ENCODE data around the gene HTR5A.

- TF ChIP-seq CTCF (IDR thresholded peaks at IDR 0.05) (no peak), EZH2 (IDR thresholded peaks at IDR 0.05; ENCODE audit: borderline replicate concordance, insufficient read depth, low read depth, low read length, poor library complexity, severe bottlenecking) (no peak)
Observed at GRCh38 chr7:155123413-155123812, 53.3 kb downstream of the HTR5A start.
